ENCODE results near the gene PALD1. TPM values are rescaled to one million over a fixed set of nuclear protein-coding genes. Genes with fewer than 3 reads are reported as not detected.

Gene PALD1
- total and polyA plus RNA-seq, 3 donors from 2014 or later, result 6.3 to 13.3 (median 8.3) TPM

- H3K9me3 ChIP-seq, result no peaks in the 10 kb centered on the region
- no peak overlapping the region for H3K27ac ChIP-seq
- TF ChIP-seq CTCF (IDR thresholded peaks at IDR 0.05), result no peak
- no peaks in the 10 kb centered on the region for H3K27me3 ChIP-seq
- intact Hi-C loops (cut with DNase I; ENCODE audit: low total_unique reads), result no loop called here
- H3K4me1 ChIP-seq, result no peaks in the 10 kb centered on the region
- DNase-seq, result no peak
- 81 to 82% methylated on average over 16 of the region's 16 CpGs for WGBS, 2 donors
- H3K4me3 ChIP-seq, result no peak overlapping the region
- H3K36me3 ChIP-seq (ENCODE audit: low read depth, missing control alignments), result no peaks in the 10 kb centered on the region
Observed at GRCh38 chr10:70592746-70593512, 114.4 kb downstream of the PALD1 start.

GRCh38 chr10:70593513-70593890 lies 114.9 kb downstream of the PALD1 start:
- no peaks in the 10 kb centered on the region for H3K27me3 ChIP-seq
- H3K4me1 ChIP-seq, result no peaks in the 10 kb centered on the region
- intact Hi-C loops (cut with DNase I; ENCODE audit: low total_unique reads), result no loop called here
- 80 to 92% methylated on average over 7 of the region's 7 CpGs for WGBS, 2 donors
- H3K36me3 ChIP-seq (ENCODE audit: low read depth, missing control alignments), result no peaks in the 10 kb centered on the region
- no peak overlapping the region for H3K4me3 ChIP-seq
- TF ChIP-seq POLR2A (IDR thresholded peaks at IDR 0.05) (no peak), CTCF (IDR thresholded peaks at IDR 0.05) (no peak)
- DNase-seq, result no peak
- no peaks in the 10 kb centered on the region for H3K9me3 ChIP-seq
- no peak overlapping the region for H3K27ac ChIP-seq

- TF ChIP-seq CTCF (IDR thresholded peaks at IDR 0.05), result no peak
- no peak for TF ChIP-seq POLR2A (IDR thresholded peaks at IDR 0.05)
- WGBS, 2 donors, result 69 to 77% methylated on average over 3 of the region's 3 CpGs
- Histone ChIP-seq H3K9me3 (no peaks in the 10 kb centered on the region), H3K4me1 (no peaks in the 10 kb centered on the region), H3K4me3 (no peak overlapping the region), H3K27me3 (no peaks in the 10 kb centered on the region), H3K36me3 (ENCODE audit: low read depth, missing control alignments) (no peaks in the 10 kb centered on the region), H3K27ac (no peak overlapping the region)
- DNase-seq, result no peak
- intact Hi-C loops (cut with DNase I; ENCODE audit: low total_unique reads), result no loop called here
Observed at GRCh38 chr10:70594161-70594560, 115.6 kb downstream of the PALD1 start.

GRCh38 chr10:70595566-70596016 lies 117.0 kb downstream of the PALD1 start:
- no peak for DNase-seq
- intact Hi-C loops (cut with DNase I; ENCODE audit: low total_unique reads), result no loop called here
- Histone ChIP-seq H3K4me1 (no peaks in the 10 kb centered on the region), H3K27ac (no peak overlapping the region), H3K4me3 (no peak overlapping the region), H3K27me3 (no peaks in the 10 kb centered on the region), H3K9me3 (no peaks in the 10 kb centered on the region), H3K36me3 (ENCODE audit: low read depth, missing control alignments) (no peaks in the 10 kb centered on the region)
- 80 to 86% methylated on average over 5 of the region's 5 CpGs for WGBS, 2 donors
- TF ChIP-seq POLR2A (IDR thresholded peaks at IDR 0.05) (no peak), CTCF (IDR thresholded peaks at IDR 0.05) (no peak)

Measured in testis (tissue), 3 donors.